ENCODE results near the gene C16orf96. TPM values are rescaled to one million over a fixed set of nuclear protein-coding genes. Genes with fewer than 3 reads are reported as not detected.

The C16orf96 gene
- total and polyA plus RNA-seq, 2 of the 13 experiments (the other 11 are each of a cell fraction or from before 2014, with no cell fraction given): 0.03 TPM; not detected in 1

GRCh38 chr16:4537376-4538343 lies 18.5 kb upstream of the C16orf96 start:
- Histone ChIP-seq H4K20me1 (ENCODE audit: insufficient read depth, low read length) (peaks cover 25% of the 10 kb centered on the region; the same call in 1 of the 2 replicates), H3K27me3 (ENCODE audit: control insufficient read depth in 1 of 2, insufficient read depth in 2 of 2, low read length in 2 of 2) (no peaks in the 10 kb centered on the region), H3K27ac (ENCODE audit: extremely low read length, insufficient read depth, low read length) (peak overlapping the region; percentile 93), H3K9me3 (ENCODE audit: low read length) (peaks cover 16% of the 10 kb centered on the region), H3K9ac (ENCODE audit: insufficient read depth, low read depth, low read length) (peak overlapping the region; percentile 93), H3K4me1 (ENCODE audit: insufficient read depth, low read length) (peaks cover 47% of the 10 kb centered on the region), H3K4me2 (ENCODE audit: low read depth, low read length) (peak overlapping the region; percentile 93), H3K36me3 (replicated peaks in 1 of 2; ENCODE audit: control insufficient read depth in 1 of 2, insufficient read depth in 2 of 2, low read length in 2 of 2) (peaks cover 2 to 5% of the 10 kb centered on the region in 2 experiments; a peak in 3 of 5 replicates), H3K79me2 (ENCODE audit: insufficient read depth, low read length) (peaks cover 55% of the 10 kb centered on the region), H3K4me3 (replicated peaks in 1 of 3; ENCODE audit: insufficient read depth in 1 of 3, low read depth in 2 of 3, low read length in 3 of 3) (peak overlapping the region; percentile 77 to 90 (median 88)), H2AFZ (ENCODE audit: low read length) (no peak overlapping the region)
- in situ Hi-C loops (cut with HindIII; ENCODE audit: extremely low pct_ligation_motif_present, low pct_unique_long_range_greater_than_20kb) (no loop called here), intact Hi-C loops (cut with micrococcal nuclease; ENCODE audit: unreplicated experiment) (loop anchor here (2.0 kb wide), 1 partner anchor 79 kb away; no protein-coding TSS in a partner anchor)
- ATAC-seq (peak; percentile 60), DNase-seq (ENCODE audit: low spot score) (no peak), FAIRE-seq (no peak)
- POLR2A ChIA-PET: interaction anchor here (0.9 to 3.1 kb wide), 8 partner anchors 11 to 127 kb away, joined by 3 to 17 read pairs (median 4); partner anchors contain the start of gene MGRN1
- WGBS (ENCODE audit: low lambda C conversion rate): 2% methylated on average over 10 of the region's 75 CpGs
- CTCF ChIA-PET (ENCODE audit: low intra/inter-chr PET ratio, low total read pairs): no interaction called here
- BruUV-seq (replicated peaks): no TSS peak
- TF ChIP-seq ZBTB20 (CRISPR knock-in tag; IDR thresholded peaks at IDR 0.05; ENCODE audit: borderline replicate concordance, low read depth) (peak; percentile 37; the same call in 1 of the 2 replicates), ZNF496 (CRISPR knock-in tag; IDR thresholded peaks at IDR 0.05; ENCODE audit: insufficient replicate concordance) (no peak), ZNF543 (CRISPR knock-in tag; IDR thresholded peaks at IDR 0.05) (no peak), THAP7 (CRISPR knock-in tag; IDR thresholded peaks at IDR 0.05) (peak; percentile 77; the same call in 1 of the 2 replicates), ZNF256 (CRISPR knock-in tag; conservative IDR thresholded peaks at IDR 0.05) (no peak), ZBTB39 (CRISPR knock-in tag; IDR thresholded peaks at IDR 0.05) (peak; percentile 13; the same call in 1 of the 2 replicates), DPF2 (CRISPR knock-in tag; IDR thresholded peaks at IDR 0.05; ENCODE audit: borderline replicate concordance, low read depth) (no peak), ELF1 (CRISPR knock-in tag; IDR thresholded peaks at IDR 0.05) (no peak), MYC (CRISPR knock-in tag; IDR thresholded peaks at IDR 0.05; ENCODE audit: borderline replicate concordance) (0 out of 2 replicates have a peak, but pooled peaks have one; percentile 18), KMT2A (CRISPR knock-in tag; IDR thresholded peaks at IDR 0.05) (peak; percentile 47), HIC2 (CRISPR knock-in tag; IDR thresholded peaks at IDR 0.05; ENCODE audit: low read depth) (peak; percentile 55; the same call in 1 of the 2 replicates), GTF3A (CRISPR knock-in tag; conservative IDR thresholded peaks at IDR 0.05) (peak; percentile 16; the same call in 1 of the 2 replicates), KDM2A (CRISPR knock-in tag; IDR thresholded peaks at IDR 0.05; ENCODE audit: borderline replicate concordance, low read depth) (peak; percentile 38; the same call in 1 of the 2 replicates), NR0B2 (CRISPR knock-in tag; IDR thresholded peaks at IDR 0.05) (0 out of 2 replicates have a peak, but pooled peaks have one; percentile 29), ZNF883 (CRISPR knock-in tag; IDR thresholded peaks at IDR 0.05; ENCODE audit: not compliant biosample characterization) (peak; percentile 47), KDM6A (CRISPR knock-in tag; IDR thresholded peaks at IDR 0.05; ENCODE audit: low read depth) (no peak), HNRNPK (IDR thresholded peaks at IDR 0.05; ENCODE audit: low read depth, low read length, poor library complexity, severe bottlenecking) (peak; percentile 8)

All from HepG2 (cell line).